Measurements from ENCODE around the gene CACNB2. TPM values are rescaled to one million over a fixed set of nuclear protein-coding genes. Genes with fewer than 3 reads are reported as not detected.

The CACNB2 gene
- total RNA-seq, 1 donor from 2014 or later, result 2.2 TPM

GRCh38 chr10:18113881-18114280 lies 26.3 kb upstream of the CACNB2 start:
- no peak overlapping the region for H3K27ac Mint-ChIP-seq (ENCODE audit: unreplicated experiment)
- no peaks in the 10 kb centered on the region for H3K4me1 Mint-ChIP-seq
- no peak for TF ChIP-seq CTCF (conservative IDR thresholded peaks at IDR 0.05)
- H3K4me3 Mint-ChIP-seq, result no peak overlapping the region
- H3K36me3 Mint-ChIP-seq (ENCODE audit: low read depth), result no peaks in the 10 kb centered on the region
- no peaks in the 10 kb centered on the region for H3K9me3 Mint-ChIP-seq
- DNase-seq (ENCODE audit: low read depth, low spot score), result no peak
- no peaks in the 10 kb centered on the region for H3K27me3 Mint-ChIP-seq (ENCODE audit: low read depth)

- Mint-ChIP-seq H3K9me3 (no peaks in the 10 kb centered on the region), H3K4me1 (no peaks in the 10 kb centered on the region), H3K4me3 (no peak overlapping the region), H3K27ac (ENCODE audit: unreplicated experiment) (no peak overlapping the region), H3K27me3 (ENCODE audit: low read depth) (no peaks in the 10 kb centered on the region), H3K36me3 (ENCODE audit: low read depth) (no peaks in the 10 kb centered on the region)
- no peak for TF ChIP-seq CTCF (conservative IDR thresholded peaks at IDR 0.05)
- DNase-seq (ENCODE audit: low read depth, low spot score), result no peak
These were observed 22.9 kb upstream of the CACNB2 start for GRCh38 chr10:18117276-18117675.

- Mint-ChIP-seq H3K4me3 (no peak overlapping the region), H3K27ac (ENCODE audit: unreplicated experiment) (no peak overlapping the region), H3K4me1 (no peaks in the 10 kb centered on the region), H3K9me3 (no peaks in the 10 kb centered on the region), H3K27me3 (ENCODE audit: low read depth) (no peaks in the 10 kb centered on the region), H3K36me3 (ENCODE audit: low read depth) (no peaks in the 10 kb centered on the region)
- DNase-seq (ENCODE audit: low read depth, low spot score), result no peak
- no peak for TF ChIP-seq CTCF (conservative IDR thresholded peaks at IDR 0.05)
These were observed 17.5 kb upstream of the CACNB2 start for GRCh38 chr10:18122753-18123152.

GRCh38 chr10:18133046-18133445 lies 7.2 kb upstream of the CACNB2 start:
- no peak overlapping the region for H3K4me3 Mint-ChIP-seq

GRCh38 chr10:18134509-18134908 lies 5.7 kb upstream of the CACNB2 start:
- no peak overlapping the region for H3K4me3 Mint-ChIP-seq
- no peak overlapping the region for H3K27ac Mint-ChIP-seq (ENCODE audit: unreplicated experiment)
- DNase-seq (ENCODE audit: low read depth, low spot score), result no peak
- no peaks in the 10 kb centered on the region for H3K36me3 Mint-ChIP-seq (ENCODE audit: low read depth)
- H3K9me3 Mint-ChIP-seq, result no peaks in the 10 kb centered on the region
- peaks cover 26% of the 10 kb centered on the region for H3K27me3 Mint-ChIP-seq (ENCODE audit: low read depth)
- H3K4me1 Mint-ChIP-seq, result peaks cover 22% of the 10 kb centered on the region
- TF ChIP-seq CTCF (conservative IDR thresholded peaks at IDR 0.05), result no peak

More at GRCh38 chr10:18133046-18133445, 7.2 kb upstream of the CACNB2 start:
- no peaks in the 10 kb centered on the region for H3K36me3 Mint-ChIP-seq (ENCODE audit: low read depth)
- peaks cover 17% of the 10 kb centered on the region for H3K27me3 Mint-ChIP-seq (ENCODE audit: low read depth)
- peaks cover 22% of the 10 kb centered on the region for H3K4me1 Mint-ChIP-seq
- H3K9me3 Mint-ChIP-seq, result no peaks in the 10 kb centered on the region
- no peak overlapping the region for H3K27ac Mint-ChIP-seq (ENCODE audit: unreplicated experiment)
- no peak for TF ChIP-seq CTCF (conservative IDR thresholded peaks at IDR 0.05)
- DNase-seq (ENCODE audit: low read depth, low spot score), result no peak

GRCh38 chr10:18134921-18135320 lies 5.3 kb upstream of the CACNB2 start:
- no peak for TF ChIP-seq CTCF (conservative IDR thresholded peaks at IDR 0.05)
- H3K9me3 Mint-ChIP-seq, result no peaks in the 10 kb centered on the region
- H3K27me3 Mint-ChIP-seq (ENCODE audit: low read depth), result peaks cover 30% of the 10 kb centered on the region
- H3K36me3 Mint-ChIP-seq (ENCODE audit: low read depth), result no peaks in the 10 kb centered on the region
- H3K4me1 Mint-ChIP-seq, result peaks cover 23% of the 10 kb centered on the region
- no peak for DNase-seq (ENCODE audit: low read depth, low spot score)
- no peak overlapping the region for H3K4me3 Mint-ChIP-seq
- no peak overlapping the region for H3K27ac Mint-ChIP-seq (ENCODE audit: unreplicated experiment)
